GM19099 (cell line): Measurements from ENCODE around the gene ADGRV1.

Experiments used
- POLR2A ChIP-seq: IDR thresholded peaks from 3 replicates; pipeline ENCODE4 v1.6.1; 2011; ENCODE audit warnings: low read depth; ENCODE audit not compliant: insufficient read length; ENCODE audit errors: extremely low read depth

The ADGRV1 gene

GRCh38 chr5:91010090-91010489 lies 451.5 kb downstream of the ADGRV1 start:
- no peak for TF ChIP-seq POLR2A

- TF ChIP-seq POLR2A, result no peak
Measured at GRCh38 chr5:91011029-91011428, 452.4 kb downstream of the ADGRV1 start.

DNA sequence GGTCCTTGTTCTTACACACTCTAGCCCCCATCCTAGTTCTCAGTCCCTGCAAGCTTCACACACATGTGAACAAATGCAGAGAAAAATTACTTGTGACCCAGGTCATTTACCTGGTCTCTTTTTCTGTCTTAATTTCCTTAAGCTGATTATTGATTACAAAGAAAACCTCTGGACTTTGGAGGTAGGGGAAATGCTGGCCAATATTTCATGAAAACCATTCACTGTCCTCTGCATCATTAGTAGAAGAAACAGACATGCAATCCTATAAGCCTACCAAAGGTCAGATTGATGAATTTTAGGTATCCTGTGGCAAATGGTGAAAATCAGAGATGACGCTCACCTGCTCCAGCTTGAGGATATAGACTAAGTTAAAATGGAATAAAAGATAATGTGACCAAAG lies 457.7 kb downstream of the ADGRV1 start:
- TF ChIP-seq POLR2A, result no peak

- TF ChIP-seq POLR2A, result no peak
Measured at GRCh38 chr5:91016954-91017700, 458.5 kb downstream of the ADGRV1 start.

DNA sequence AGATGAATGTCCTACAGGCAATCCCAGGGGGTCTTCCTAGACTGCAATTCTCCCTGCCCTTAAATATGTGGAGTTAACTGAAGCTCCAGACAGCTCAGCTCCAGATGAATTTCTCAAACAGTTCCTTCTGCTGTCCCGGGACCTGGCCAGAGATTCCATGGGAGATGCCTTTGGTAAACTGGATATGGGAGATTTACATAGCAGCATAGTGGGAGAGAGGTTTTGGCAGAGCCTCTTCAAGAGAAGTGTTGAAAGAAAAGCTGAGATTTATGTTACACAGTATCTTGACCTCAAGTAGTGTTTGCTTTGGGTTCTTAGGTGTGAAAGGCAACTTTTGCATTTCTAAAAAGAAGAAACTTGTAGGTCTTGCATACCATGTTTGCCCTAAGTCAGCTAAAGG lies 459.6 kb downstream of the ADGRV1 start:
- no peak for TF ChIP-seq POLR2A

GRCh38 chr5:91018712-91019371 lies 460.2 kb downstream of the ADGRV1 start:
- no peak for TF ChIP-seq POLR2A

GRCh38 chr5:91020065-91020800 lies 461.6 kb downstream of the ADGRV1 start:
- TF ChIP-seq POLR2A, result no peak

DNA sequence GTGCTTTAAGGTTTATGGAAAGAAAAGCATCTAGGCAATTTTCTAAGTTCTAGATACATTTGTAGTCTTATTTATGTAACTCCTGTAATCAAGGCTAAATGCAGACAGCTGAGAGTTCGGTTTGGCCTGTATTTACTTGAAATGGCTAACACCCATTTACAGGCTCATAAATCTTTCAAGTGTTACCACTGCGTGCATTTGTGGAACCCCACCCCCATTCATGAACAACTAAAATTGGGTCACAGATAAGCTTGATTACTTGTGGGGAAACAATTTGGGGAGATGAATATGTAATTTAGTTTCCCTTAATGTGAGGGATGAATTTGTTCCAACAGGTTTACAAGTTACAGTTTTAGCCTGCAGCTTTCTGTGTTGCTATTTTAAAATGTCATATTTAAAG lies 463.9 kb downstream of the ADGRV1 start:
- TF ChIP-seq POLR2A, result no peak

- no peak for TF ChIP-seq POLR2A
Measured at GRCh38 chr5:91024206-91024605, 465.6 kb downstream of the ADGRV1 start.

GRCh38 chr5:91024727-91025126 lies 466.1 kb downstream of the ADGRV1 start:
- TF ChIP-seq POLR2A, result no peak

GRCh38 chr5:91025449-91025848 lies 466.9 kb downstream of the ADGRV1 start:
- no peak for TF ChIP-seq POLR2A

- no peak for TF ChIP-seq POLR2A
Measured at GRCh38 chr5:91025956-91026355, 467.4 kb downstream of the ADGRV1 start.

DNA sequence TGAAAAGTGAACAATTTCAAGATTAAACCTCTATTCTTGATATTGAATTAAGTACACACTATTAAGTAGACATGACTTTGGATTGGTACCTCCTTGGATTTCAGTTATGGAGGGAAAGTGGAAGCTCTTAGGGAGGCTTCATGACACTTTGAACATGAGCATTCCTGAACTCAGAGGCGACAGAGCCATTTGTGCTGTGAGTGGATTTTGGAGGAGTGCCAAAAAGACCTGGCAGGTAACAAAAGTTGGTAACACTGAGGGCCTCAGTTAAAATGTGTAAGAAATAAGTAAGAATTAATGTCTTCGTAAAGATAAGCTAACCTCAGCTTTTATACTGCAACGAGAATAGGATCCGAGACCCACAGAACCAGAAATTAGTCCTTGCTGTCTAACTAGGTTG lies 467.9 kb downstream of the ADGRV1 start:
- TF ChIP-seq POLR2A, result no peak

- TF ChIP-seq POLR2A, result no peak
Measured at GRCh38 chr5:91027405-91028139, 469.0 kb downstream of the ADGRV1 start.

- no peak for TF ChIP-seq POLR2A
Measured at GRCh38 chr5:91028499-91028956, 469.9 kb downstream of the ADGRV1 start.
